GM21390 (cell line): ENCODE results near the gene PDCD2.
"Not testable (repeated sequence)": the region's sequence is repeated elsewhere in the genome, so short reads cannot be mapped to it uniquely, and the experiment has no call there.

ENCODE experiments used
- ATAC-seq: cut with Tn5 transposase; IDR thresholded peaks from one replicate; pipeline ENCODE4 v1.9.1; 2021; ENCODE audit not compliant: unreplicated experiment

The PDCD2 gene

GRCh38 chr6:170552765-170553533 is 31.5 kb downstream of the PDCD2 start, which contains the start of gene PSMB1:
Gene PSMB1, minus strand, starts transcription at chr6:170553307. Its CDS starts 65 bp downstream, at chr6:170553242.
- peak; percentile 59 for ATAC-seq

DNA sequence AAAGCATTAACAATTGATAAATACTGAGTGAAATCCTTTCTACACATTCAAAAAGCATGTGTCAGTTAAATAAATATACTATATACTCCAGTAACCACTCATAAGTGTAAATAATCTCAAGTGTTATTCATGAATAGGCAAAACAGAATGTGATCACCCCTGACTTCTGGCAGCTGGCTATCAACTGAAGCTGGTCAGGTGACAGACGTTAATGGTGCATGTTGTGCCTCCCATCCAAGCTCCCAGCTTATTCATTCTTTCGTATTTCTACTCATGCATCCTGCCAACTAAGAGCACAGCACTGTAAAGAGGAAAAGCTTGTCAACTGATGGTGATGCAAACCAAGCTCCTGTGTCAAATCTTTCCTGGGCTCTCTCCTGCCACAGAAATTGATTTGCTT is 39.0 kb downstream of the PDCD2 start:
- no peak for ATAC-seq

GRCh38 chr6:170542031-170542719 is 42.3 kb downstream of the PDCD2 start:
- ATAC-seq = no peak

DNA sequence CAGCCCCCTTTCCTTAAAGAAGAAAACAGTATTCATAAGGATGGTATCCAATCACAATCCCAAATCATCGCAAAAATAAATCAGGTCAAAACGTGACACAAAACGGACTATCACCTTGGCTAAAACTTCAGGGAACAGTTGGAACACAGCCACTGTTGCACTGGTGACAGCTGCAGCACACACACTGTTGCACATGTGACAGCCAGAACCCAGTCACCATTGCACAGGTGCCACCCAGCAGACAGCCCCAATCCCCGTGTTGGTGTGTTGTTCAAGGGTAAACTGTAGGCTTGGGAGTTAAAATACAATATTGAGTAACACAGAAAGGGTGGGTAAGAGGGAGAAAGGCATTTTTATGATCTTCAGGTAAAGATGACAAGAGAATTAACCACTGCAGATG is 47.1 kb downstream of the PDCD2 start:
- no peak for ATAC-seq

GRCh38 chr6:170536671-170537070 is 47.8 kb downstream of the PDCD2 start:
- no peak for ATAC-seq

- ATAC-seq = no peak
These were observed 49.4 kb downstream of the PDCD2 start for GRCh38 chr6:170535004-170535403.

DNA sequence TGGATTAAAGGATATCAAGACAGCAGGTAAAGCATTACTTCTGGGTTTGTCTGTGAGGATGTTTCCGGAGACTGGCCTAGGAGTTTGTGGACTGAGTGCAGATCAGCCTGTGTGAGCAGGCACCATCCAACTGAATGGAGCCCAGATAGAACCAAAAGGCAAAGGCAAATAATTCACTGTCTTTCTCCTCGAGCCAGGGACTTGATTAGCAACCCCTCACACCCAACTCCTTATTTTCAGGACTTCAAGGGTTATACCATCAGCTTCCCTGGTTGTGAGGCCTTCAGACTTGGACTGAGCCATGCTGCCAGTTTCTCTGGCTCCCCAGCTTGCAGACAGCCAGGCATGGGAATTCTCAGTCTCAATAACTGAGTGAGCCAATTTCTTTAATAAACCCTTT is 50.6 kb downstream of the PDCD2 start:
- no peak for ATAC-seq

DNA sequence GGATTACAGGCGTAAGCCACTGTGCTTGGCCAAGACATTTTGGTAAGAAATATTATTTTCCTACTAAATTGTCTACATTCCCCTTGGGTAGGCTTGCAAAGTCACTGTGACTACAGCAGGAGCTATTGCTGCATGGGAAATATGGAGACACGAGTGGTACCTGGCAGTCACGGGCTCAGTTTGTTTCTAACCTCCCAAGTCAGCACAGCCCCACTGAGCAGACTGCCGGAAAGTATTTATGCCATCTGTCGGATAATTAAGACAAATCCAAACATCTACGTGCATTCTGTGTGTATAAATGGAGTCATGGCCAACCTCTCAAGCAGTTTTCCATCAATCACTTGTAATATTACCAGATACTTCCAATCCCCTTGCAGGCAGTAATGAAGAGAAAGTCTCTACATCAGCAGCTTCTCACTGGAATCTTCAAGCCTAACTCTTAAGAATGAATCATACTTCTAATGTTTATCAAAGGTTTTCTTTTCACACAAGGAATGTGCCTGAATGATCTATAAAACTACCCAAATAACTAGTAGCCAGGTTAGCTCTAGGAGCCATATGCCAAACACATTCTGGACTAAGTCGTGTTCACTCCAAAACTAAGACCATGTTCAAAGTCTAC is 51.5 kb downstream of the PDCD2 start:
- no peak for ATAC-seq

- ATAC-seq = peak; percentile 74
These were observed 54.5 kb downstream of the PDCD2 start for GRCh38 chr6:170529839-170530469.

DNA sequence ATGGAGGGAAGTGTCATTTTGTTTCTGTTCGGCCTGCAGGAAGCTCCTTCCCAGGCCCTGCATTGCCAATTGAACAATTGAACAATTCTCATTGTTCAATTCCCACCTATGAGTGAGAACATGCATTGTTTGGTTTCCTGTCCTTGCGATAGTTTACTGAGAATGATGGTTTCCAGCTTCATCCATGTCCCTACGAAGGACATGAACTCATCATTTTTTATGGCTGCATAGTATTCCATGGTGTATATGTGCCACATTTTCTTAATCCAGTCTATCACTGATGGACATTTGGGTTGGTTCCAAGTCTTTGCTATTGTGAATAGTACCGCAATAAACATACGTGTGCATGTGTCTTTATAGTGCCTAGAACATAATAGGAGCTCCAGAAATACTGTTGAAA is 56.4 kb downstream of the PDCD2 start:
- ATAC-seq = not testable (repeated sequence)

GRCh38 chr6:170525795-170526194 is 58.6 kb downstream of the PDCD2 start:
- no peak for ATAC-seq
